Fibroblast of skin of left biceps (primary cell): ENCODE measurements around the gene PDK1.
A peak's percentile ranks its signal among the peaks of the same experiment; 100 is the strongest.

Experiments
- DNase-seq, 2 experiments: peaks; one replicate each; pipeline ENCODE4 v3.0.0-alpha.2; 2013; ENCODE audit warnings: low read depth in 2 of 2

The PDK1 gene

DNA sequence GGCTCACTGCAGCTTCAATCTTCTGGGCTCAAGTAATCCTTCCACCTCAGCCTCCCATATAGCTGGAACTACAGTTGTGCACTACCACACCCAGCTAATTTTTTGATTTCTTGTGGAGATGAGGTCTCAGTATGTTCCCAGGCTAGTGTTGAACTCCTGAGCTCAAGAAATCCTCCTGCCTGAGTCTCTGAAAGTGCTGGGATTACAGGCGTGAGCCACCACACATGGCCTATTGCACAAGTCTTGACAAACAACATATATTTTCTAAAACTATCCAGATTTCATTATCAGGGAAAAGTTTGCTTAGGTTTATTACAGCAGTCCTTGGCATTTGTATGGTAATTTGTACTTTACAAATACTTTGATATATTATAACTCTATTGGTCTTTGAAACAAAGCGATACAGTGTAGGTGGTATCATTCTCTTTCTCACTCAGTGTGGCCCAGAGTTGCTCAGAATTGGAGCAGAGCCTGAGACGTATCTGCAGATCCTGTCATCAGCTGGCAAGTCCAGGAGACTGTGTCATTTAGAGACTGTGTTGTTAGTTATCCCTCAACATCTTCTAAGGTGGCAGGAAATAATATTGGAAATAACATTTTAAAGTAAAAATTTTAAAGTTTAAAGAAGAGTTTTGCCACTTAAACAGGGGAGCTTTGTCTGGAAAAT lies 41.4 kb downstream of the PDK1 start:
- DNase-seq: no peak

DNA sequence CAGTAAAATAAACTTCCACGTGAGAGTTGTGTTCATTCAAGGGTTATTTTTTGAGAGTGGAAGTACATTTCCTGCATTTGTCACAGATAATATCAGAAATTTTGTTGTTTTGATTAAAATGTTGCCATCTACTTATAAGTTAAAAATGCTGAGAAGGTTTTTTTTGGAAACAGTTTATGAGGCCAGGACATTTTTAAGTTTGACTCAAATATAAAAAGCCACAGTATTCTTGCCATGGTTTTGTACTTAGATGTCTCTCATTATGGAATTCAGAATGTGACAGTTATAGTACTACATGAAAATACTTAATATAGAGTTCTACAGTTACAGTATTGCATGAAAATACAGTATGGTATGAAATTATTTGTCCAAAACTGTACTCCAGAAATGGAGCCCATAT lies 44.1 kb downstream of the PDK1 start:
- DNase-seq: no peak

DNA sequence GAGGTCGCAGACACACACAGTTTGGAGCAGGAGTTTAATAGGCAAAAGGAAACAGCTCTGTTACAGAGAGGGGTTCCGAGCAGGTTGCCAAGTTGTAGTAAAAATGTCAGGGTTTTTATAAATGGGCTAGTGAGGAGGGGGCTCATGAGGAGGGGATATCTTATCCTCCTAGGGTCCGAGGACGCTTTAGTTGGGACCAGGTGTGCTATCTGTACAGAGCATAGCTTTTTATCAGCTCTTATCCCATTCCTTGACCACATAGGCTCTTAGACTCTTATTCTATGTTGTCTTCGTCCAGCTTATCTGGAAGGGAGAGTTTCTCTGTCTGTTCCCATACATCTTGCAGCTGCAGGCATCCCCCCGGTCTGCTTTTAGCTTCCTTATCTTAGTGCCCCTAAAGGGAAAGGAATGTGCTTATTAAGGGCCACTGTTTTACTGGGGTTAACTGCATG lies 44.7 kb downstream of the PDK1 start:
- no peak for DNase-seq

DNA sequence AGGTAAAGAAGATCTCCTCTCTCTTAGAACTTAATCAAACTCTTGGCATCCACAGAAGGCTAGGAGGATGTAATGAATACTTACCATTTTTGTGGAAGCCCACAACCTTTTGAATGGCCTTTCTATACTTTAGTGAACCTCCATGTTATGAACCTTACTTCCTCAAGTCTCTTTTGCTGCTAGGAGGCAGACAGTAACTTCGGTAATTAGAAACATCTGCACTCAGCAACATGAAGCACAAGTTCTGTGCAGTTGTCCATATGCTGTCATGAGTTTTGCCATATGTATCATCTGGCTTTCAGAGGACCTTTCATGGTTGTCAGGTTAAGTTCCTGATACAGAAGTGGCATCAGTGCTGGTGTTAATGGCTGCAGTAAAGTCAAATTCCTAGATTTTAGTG lies 50.4 kb downstream of the PDK1 start:
- peak; percentile 64 to 77 for DNase-seq

DNA sequence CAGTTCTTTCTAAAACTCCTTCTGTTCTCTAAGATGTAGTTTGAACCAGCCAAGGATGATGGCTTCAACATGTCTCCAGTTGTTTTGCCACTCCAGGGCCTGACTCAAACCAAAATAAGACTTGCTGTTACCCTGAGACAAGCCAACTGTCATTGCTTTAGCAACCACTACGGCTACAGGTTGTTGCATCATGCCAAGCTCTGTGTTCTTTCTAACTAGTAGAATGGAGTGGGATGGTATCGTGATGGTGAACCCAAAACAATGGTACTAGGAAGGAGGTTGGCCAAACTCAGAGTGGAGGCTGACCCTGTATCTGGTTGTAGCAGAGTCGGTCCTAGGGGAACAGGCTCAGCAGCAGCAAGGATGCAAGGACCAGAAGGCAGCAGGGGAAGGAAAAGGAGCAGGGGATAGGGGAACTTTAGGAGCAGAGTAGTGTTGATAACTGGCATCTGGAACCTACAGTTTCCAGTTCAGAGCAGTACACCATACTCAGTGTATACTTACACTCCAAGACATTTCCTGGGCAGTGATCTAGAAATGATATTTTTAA lies 51.6 kb downstream of the PDK1 start:
- no peak for DNase-seq

DNA sequence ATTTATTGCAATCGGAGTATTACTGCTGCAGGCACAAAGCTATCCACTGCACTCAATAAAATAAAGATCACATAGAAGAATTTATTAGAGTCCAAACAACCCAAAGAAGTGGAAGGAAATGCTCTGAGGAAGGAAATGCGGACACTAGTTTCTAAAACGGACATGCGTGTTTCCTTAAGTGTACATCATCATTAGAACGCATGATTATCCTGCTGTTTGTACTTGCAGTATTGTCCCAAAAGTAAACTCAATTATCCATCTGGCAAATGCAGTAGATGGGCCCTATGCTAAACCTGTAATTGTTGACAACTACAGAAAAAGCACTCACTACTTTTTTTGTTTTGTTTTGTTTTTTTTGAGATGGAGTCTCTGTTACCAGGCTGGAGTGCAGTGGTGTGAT lies 53.6 kb downstream of the PDK1 start:
- no peak for DNase-seq

DNA sequence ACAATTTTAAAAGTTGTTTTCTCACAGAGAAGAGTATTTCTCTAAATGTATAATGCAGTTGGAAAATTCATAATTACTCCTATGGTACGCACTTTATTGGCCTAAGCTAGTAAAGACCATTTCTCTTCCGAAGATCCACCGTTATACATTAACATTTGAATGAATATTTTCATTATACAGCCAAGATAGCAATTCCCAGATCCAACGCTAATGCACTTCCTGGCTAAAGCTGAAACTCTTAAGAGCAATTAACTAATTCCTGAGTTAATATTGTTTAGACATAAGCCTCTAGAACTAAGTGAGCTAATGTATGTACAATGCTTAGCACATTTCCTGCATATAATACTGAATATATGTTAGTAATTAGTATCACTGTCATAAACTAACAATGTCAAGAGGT lies 56.2 kb downstream of the PDK1 start:
- DNase-seq: no peak

DNA sequence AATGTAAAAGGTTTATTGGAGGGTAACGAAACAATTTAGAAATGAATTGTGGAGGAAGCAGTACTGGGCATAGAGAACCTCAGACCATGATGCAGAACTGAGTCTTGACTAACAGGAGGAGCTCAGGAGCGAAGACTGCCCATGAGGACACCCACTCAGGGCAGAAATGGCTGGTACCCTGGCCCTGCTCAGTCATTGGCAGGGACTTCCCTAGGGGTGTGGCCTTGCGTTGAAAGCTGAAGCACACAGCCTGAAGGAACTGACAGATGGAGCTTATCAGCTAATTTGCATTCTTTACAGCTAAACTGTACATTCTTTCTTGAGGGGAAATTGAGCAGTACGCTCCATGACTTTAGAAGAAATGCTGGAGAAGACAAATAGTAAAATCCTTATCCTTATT lies 57.1 kb downstream of the PDK1 start:
- DNase-seq: peak; percentile 34 to 36

DNA sequence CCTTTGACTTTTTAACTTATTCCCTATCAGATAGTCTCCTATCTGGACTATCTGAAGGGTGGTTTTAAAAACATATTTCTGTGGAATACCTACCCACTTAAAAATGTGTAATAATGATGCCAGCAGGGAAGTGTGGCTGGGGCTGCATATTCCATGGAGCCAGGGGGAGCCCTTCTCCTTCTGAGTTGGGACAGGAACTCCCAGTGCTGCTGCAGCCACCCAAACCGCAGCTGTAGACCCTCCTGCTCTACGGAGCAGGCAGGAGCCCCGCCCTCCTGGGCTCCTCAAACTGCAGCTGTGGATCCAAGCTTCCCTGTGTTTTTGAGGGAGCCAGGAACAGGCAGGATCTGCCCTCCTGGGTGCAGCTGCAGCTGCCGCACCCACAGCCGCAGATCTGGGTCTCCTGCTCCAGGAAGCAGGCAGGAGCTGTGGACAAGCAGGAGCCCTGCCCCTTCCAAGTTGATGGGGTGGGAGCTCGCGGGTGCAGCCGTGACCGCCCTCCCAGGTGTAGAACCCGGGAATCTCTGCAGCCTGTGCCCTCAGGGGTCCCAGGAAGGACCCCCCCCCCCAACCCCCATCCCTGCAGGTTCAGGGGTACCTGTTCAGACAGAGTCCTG lies 57.8 kb downstream of the PDK1 start:
- no peak for DNase-seq

DNA sequence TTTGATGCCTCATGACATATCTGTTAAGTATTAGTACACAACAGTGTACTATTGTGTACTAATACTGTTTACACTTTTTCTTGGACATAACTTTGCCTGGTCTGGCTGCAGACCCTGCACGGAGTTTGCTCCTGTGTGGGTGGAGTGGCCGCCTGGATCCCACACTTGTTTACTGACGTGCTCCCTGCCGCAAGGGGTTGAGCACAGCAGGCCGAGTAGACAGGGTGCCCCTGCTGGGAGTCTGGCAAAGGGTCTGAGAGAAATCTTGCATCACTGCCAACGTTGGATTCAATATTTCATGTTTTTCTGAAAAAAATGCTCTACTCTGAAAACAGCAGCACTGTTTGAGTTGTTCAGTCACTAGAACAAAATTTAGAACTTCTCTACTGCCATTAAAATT lies 59.0 kb downstream of the PDK1 start:
- no peak for DNase-seq

DNA sequence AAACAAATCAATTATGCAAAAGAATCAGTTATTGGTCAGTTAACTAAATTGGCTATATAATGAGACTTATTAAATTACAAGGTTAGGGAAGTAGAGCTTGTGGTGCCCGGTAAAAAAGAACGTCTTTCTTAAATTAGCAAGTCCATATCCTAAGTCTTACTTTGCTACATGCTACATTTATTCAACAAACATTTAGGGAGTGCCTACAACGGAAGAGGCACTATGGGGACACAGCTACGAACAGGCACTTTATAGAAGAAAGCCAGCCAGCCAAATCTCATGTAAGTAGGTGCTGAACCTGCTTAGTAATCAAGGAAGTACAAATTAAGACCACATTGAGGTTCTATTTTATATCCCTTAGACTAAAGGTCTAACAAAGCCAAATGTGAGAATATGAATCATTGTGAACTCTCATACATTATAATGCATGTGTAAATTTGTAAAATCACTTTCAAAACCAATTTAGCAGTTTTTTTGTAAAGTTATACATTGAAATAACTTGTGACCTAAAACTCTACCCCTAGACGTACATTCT lies 59.9 kb downstream of the PDK1 start:
- DNase-seq: no peak

DNA sequence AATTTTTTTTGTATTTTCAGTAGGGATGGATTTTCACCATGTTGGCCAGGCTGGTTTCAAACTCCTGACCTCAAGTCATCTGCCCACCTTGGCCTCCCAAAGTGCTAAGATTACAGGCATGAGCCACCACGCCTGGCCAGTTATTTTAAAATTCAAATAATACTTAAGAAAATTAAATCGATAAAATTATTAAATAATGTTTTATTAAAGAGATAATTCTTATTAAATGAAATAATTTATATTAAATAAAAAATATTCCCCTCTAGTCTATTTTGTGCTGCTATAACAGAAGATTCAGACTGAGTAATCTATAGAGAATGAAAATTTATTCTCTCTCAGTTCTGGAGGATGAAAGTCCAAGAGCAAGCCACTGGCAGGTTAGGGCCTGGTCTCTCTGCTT lies 61.2 kb downstream of the PDK1 start:
- no peak for DNase-seq

DNA sequence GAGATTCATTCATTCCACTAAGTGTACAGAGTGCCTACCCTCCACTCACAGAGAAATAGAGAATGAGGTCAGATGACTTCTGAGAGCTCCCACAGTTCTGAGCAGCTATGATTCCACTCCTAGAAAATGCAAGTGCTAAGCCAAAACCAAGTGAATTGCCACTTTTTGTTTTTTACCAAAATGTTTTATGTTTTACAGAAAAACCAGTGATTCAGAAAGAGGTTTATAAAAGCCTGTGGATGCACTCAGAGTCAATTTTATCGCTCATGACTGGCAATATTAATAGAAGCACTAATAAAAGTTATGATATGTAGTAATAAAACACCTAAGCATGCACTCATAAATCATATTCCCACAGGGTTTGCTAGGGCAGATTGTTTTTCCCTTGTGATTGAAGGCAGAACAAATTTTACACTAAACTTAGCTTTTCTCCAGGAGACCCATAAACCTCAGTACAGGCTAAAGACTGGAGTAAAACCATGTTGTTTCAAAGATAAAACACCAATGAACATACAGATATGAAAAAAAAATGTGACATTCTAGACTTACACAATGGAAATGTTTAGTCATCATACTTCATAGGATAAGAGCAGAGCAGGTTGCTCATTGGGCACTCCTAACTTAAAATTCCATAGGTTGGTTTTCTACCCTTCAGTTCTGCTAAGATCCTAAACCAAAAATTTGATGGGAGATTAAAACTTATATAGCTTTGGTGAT lies 67.5 kb downstream of the PDK1 start:
- DNase-seq: no peak

DNA sequence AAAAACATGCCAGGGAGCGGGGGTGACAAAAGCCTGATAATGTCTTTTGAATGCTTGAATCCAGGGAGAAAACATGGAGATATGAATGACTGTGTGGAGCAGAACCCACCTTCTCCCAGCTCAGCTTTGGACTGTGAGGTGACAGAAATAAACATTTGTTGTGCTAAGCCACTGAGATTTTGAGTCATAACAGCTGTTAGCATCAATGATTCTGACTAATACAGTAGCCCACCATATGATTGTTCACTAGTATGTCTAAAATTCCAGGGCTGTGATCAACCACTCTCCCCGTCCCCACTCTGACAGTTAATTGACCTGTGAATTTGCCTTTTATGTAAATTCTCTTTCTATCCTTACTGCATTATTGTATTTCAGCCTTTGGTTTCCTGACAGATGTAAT lies 69.1 kb downstream of the PDK1 start:
- DNase-seq: no peak

DNA sequence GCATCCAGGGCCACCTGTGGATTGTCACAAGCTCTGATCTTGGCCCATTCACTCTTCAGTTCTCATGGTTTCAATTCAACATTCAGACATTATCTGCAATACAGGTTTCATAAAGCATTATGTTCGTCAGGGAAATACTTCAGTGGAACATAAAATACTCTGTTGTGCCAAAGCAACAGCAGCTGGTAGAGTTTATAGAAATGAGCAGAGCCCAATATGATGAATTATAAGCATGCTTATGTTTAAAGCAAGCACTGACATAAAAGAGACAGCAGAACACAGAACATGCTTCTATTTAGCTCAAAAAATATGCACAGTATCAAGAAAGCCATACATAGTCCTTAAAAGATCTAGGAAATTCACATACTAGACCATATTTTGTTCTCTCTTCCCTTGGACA lies 71.3 kb downstream of the PDK1 start:
- DNase-seq: no peak

DNA sequence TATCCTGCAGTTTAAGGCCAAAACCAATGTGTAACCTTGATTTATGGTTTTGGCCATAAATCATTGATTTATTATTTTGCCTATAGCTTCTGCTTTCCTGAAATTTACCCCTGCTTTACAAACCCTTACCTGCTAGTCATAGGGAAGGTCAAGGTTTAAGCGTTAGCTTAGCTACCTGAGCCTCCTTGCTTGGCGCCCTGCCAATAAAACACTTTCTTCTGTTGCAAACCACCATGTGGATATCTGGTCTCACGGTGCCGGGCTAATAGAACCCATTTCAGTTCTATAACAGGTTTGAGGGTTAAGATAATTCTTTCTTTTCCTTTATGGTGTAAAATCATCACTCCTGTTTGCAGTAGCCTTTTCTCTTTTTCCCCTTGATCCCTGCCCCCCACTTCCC lies 72.2 kb downstream of the PDK1 start:
- DNase-seq: no peak

DNA sequence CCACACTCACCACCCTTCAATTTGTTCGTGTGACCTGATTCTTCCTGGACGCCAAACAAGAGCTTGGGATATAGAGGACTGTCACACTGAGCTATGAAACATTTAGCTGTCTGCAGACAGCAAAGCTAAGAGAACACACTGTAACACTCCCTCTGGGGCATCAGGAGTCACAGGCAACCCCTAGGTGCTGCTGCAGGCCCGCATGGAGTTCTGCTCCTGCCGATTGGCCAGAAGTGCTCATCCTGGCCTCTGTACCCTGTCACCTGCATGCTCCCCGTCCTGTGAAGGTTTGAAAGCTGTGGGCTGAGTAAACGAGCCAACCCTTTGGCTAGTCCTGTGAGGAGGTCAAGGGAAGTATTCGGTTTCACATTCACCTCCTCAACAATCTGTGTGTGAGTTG lies 73.7 kb downstream of the PDK1 start:
- DNase-seq: no peak

DNA sequence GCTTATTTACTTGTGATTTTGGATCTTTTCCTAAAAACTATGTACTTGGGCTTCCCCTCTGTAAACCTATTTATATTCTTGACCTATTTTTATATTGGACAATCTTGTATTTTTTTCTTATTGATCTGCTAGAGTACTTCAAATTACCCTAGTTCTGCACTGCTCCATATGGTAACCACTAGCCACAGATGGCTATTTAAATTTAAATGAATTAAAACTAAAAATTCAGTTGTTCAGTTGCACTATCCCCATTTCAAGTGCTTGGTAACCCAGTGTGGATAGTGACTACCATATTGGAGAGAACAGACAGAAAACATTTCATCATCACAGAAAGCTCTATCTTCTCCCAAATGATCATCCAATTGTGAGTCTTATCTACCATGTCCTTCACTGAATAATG lies 74.3 kb downstream of the PDK1 start:
- DNase-seq: no peak

DNA sequence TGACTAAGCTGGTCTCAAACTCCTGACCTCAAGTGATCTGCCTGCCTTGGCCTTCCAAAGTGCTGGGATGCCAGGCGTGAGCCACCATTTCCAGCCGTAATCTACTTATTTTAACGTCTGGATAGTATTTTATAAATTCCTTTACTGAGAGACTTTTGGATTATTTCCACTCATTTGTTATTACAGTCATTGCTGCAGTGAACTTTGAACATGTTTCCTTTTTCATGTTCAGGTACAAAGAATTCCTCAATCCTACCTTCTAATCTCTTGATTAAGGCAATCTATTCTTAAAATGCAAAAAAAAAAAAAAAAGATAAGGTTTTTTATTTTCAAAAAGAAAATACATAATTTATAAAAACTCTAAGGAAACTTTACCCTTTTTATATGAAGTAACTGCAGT lies 78.6 kb downstream of the PDK1 start:
- no peak for DNase-seq

DNA sequence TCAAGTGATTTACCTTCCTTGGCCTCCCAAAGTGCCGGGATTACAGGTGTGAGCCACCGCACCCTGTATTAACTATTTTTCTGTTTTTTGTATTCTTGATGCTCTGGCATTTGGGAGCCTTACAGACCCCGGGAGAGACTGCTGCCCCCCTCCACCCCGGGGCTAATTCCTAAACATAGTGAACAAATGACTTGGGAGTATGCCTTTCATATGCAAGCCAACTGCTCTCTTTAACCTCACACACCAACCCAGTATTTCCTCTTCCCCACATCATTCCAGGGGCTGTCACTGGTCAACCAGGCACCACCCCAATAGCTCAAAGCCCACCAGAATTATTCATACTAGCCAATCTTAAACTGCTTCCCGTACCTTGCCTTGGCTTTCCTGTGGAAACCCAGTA lies 79.7 kb downstream of the PDK1 start:
- DNase-seq: no peak

DNA sequence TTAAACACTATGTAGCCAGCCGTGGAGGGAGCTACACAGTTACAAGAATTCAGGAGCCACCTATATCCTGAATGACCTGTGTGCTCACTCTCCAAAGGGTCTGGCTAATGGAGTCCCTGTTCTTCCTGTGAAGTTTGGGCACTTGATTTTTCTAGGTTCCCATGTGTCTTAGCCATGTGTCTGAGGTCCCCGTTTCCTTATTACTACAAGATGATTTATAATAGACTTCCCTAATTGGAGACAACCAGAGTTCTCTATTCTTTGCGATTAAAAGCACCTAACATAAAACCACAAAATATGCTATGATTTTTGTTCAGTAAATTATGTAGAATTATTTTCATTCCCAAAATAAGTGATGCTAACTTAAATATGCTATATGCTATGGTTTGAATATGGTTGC lies 83.4 kb downstream of the PDK1 start:
- DNase-seq: no peak

DNA sequence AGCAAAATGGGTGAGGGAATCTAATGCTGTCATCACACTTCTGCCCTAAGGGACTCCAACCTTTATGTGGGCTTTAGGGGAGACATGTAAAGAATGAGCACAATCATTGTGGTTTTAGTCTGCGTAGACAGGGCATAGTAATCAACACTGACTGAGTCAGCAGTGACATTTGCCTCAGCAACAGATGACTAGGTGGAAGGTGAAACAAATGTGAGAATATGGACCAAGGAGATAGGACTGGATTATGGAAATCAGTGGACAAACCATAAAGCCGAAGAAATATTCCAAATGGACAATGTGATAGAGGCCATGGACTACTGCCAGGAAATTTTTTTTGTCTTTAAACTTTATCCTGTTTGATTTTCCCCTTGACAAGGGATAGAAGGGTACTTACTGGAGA lies 83.9 kb downstream of the PDK1 start:
- peak; percentile 57 to 64 for DNase-seq

DNA sequence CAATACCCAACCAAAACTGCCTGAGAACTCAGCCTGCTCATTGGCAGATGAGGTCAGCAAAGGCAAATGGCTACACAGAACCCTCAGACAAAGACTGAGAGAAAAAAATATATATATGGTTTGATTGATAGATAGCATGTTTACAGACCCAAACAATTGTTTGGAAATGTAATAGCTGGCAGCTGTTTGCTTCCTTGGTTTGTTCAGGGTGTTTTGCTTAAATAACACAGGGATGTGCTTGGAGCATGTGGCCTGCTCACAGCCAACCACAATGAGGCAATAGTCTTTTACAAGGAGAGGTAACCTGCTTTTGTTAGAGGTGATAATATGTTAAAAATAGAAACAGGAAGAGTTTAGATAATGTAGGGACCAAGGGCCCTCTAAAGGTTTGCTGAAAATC lies 84.5 kb downstream of the PDK1 start:
- no peak for DNase-seq
